Cerebellar cortex (tissue), 1 donor: ENCODE results near the gene NEU3.

Experiments
- DNase-seq: peaks from one replicate; pipeline ENCODE4 v3.0.0-alpha.2; 2015; ENCODE audit warnings: low spot score

NEU3 gene

DNA sequence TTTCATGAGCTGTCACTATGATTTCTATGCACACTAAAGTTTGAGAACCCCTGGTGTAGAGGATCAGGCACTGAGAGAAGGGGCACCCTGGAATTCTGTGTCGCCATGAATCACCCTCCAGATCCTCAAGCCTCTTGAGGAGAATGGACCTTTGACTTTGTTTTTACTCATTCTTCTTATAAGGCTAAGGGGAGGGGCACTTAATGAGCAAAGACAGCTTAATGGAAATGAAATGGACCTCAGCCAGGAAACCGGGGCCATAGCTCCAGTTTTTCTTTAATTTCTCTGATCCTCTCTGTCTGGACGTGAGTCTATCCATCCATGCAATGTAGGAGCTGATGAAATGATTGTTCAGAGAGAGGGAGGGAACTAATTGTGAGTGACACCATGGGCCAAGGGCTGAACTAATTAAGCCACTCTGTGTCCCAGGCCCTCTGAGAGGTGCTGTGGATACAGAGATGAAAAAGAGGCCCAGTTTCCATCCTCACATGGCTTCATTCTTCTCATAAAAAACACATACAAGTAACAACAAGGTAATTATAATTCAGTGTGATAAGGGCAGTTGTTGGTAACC lies 75.1 kb downstream of the NEU3 start:
- DNase-seq: no peak

DNA sequence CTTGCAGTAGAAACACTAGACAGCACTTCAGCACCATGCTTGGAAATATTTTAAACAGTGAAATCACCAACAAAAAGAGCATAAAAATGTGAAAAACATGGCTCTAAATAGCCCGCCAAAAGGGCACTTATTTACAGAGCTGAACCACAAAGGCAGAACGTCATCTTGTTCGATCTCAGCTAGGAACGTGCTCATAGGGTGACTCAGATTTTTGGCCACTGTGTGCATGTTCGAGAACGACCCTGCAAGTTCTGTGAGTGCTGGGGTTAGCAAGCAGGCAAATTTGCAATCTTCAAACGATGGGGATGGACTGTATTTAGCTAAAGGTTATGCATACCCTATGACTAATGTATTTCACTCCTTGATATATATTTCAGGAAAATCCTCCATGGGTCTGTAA lies 77.3 kb downstream of the NEU3 start:
- no peak for DNase-seq
